HepG2 (cell line): ENCODE data around the gene TLR9. TPM values are rescaled to one million over a fixed set of nuclear protein-coding genes. Genes with fewer than 3 reads are reported as not detected.

Source experiments
- ATF3 ChIP-seq: sonication (generic); formaldehyde crosslinking; IDR thresholded peaks from 2 replicates; pipeline ENCODE4 v1.4.0; 2020; ENCODE audit warnings: missing genetic modification reagents
- ATF5 ChIP-seq: sonication (generic); formaldehyde crosslinking; IDR thresholded peaks from 2 replicates; pipeline ENCODE4 v1.4.0; 2020; ENCODE audit warnings: mild to moderate bottlenecking, low read depth, missing genetic modification reagents
- DBP ChIP-seq: sonication (generic); formaldehyde crosslinking; IDR thresholded peaks from 2 replicates; pipeline ENCODE4 v1.4.0; 2020; ENCODE audit warnings: missing genetic modification reagents; ENCODE audit errors: not compliant biosample characterization
- HNRNPL ChIP-seq: fragments of 200-400 bp; formaldehyde crosslinking; IDR thresholded peaks from 2 replicates; pipeline ENCODE4 v1.6.1; 2017; ENCODE audit warnings: mild to moderate bottlenecking, low read depth, low read length
- PAX8 ChIP-seq: sonication (generic); formaldehyde crosslinking; IDR thresholded peaks from 2 replicates; pipeline ENCODE4 v1.8.0; 2022; ENCODE audit warnings: mild to moderate bottlenecking, missing genetic modification reagents, borderline replicate concordance
- RFX1 ChIP-seq: fragments of 450-650 bp; IDR thresholded peaks from 2 replicates; pipeline ENCODE4 v1.6.1; 2017
- SP140L ChIP-seq: sonication (generic); formaldehyde crosslinking; IDR thresholded peaks from 2 replicates; pipeline ENCODE4 v1.4.0; 2020; ENCODE audit warnings: missing genetic modification reagents, borderline replicate concordance
- ZC3H13 ChIP-seq: sonication (generic); formaldehyde crosslinking; IDR thresholded peaks from 2 replicates; pipeline ENCODE4 v1.8.1; 2023; ENCODE audit warnings: mild to moderate bottlenecking, missing genetic modification reagents, moderate library complexity
- ZNF10 ChIP-seq: sonication (generic); formaldehyde crosslinking; IDR thresholded peaks from 2 replicates; pipeline ENCODE4 v1.4.0; 2020; ENCODE audit warnings: mild to moderate bottlenecking, low read depth, missing genetic modification reagents, borderline replicate concordance
- ZNF263 ChIP-seq: sonication (generic); formaldehyde crosslinking; IDR thresholded peaks from 2 replicates; pipeline ENCODE4 v1.4.0; 2020; ENCODE audit warnings: missing genetic modification reagents
- ZNF274 ChIP-seq: sonication (generic); formaldehyde crosslinking; IDR thresholded peaks from 2 replicates; pipeline ENCODE4 v1.5.1; 2020; ENCODE audit warnings: mild to moderate bottlenecking, missing genetic modification reagents
- ZNF431 ChIP-seq: sonication (generic); formaldehyde crosslinking; IDR thresholded peaks from 2 replicates; pipeline ENCODE4 v1.9.0; 2022; ENCODE audit warnings: missing genetic modification reagents, low read depth, mild to moderate bottlenecking, borderline replicate concordance
- ZNF512 ChIP-seq: sonication (generic); formaldehyde crosslinking; IDR thresholded peaks from 2 replicates; pipeline ENCODE4 v1.4.0; 2020; ENCODE audit warnings: mild to moderate bottlenecking, missing genetic modification reagents
- ZNF646 ChIP-seq: sonication (generic); formaldehyde crosslinking; IDR thresholded peaks from 2 replicates; pipeline ENCODE4 v1.9.0; 2021; ENCODE audit warnings: mild to moderate bottlenecking, missing genetic modification reagents
- polyA plus RNA-seq, 8 experiments: library from polyadenylated mRNA; depleted of rRNA in 3 of 8; stranded (reverse) in 7 of 8; unstranded in 1 of 8; fragments of >200 nt; fragmentation: Illumina TruSeq in 4 of 8; extraction: Trizol in 4 of 8; gene quantifications; 2 replicates each; pipeline versions ENCODE4 v1.2.1 to v1.2.3, GENCODE V29; 2011 to 2016; ENCODE audit warnings: low read depth in 4 of 8, missing spikeins in 1 of 8, mixed read lengths in 1 of 8; ENCODE audit not compliant: insufficient read depth in 1 of 8
- total RNA-seq, 5 experiments: library from RNA; depleted of rRNA; stranded (reverse); fragments of >200 nt; fragmentation: Illumina TruSeq; extraction: Trizol; gene quantifications; 2 replicates each; pipeline ENCODE4 v1.2.3, GENCODE V29; 2016; ENCODE audit warnings: low read depth in 1 of 5

TLR9 gene
- total and polyA plus RNA-seq, 2 of the 13 experiments (the other 11 are each of a cell fraction or from before 2014, with no cell fraction given): not detected

- TF ChIP-seq HNRNPL (no peak), ZNF646 (CRISPR knock-in tag) (no peak), PAX8 (CRISPR knock-in tag) (no peak), ZNF431 (CRISPR knock-in tag) (0 out of 2 replicates have a peak, but pooled peaks have one; percentile 35), ZNF274 (peak; percentile 33; the same call in 1 of the 2 replicates), ZNF512 (CRISPR knock-in tag) (no peak), RFX1 (no peak), ZNF10 (CRISPR knock-in tag) (no peak), ZNF263 (CRISPR knock-in tag) (no peak), ATF3 (CRISPR knock-in tag) (peak; percentile 100), ZC3H13 (CRISPR knock-in tag) (no peak), SP140L (CRISPR knock-in tag) (no peak), DBP (CRISPR knock-in tag) (no peak), ATF5 (CRISPR knock-in tag) (peak; percentile 96)
Measured at GRCh38 chr3:52210550-52211046, 14.8 kb downstream of the TLR9 start (continued).
